Activated CD8-positive, alpha-beta memory T cell treated with anti-CD3 and anti-CD28 coated beads, Interleukin-2, amount 10 ng/mL, durations not matched to agents 7 days and 5 days (primary cell): ENCODE results near the gene LEMD1. TPM values are rescaled to one million over a fixed set of nuclear protein-coding genes. Genes with fewer than 3 reads are reported as not detected.

Experiments
- ATAC-seq: fragments of 150-1000 bp; cut with Tn5 transposase; one replicate; pipeline ENCODE4 v1.10.0; 2021; ENCODE audit warnings: moderate library complexity
- CTCF ChIA-PET: fragments of 350-600 bp; sonication (Branson Sonifier 250); formaldehyde crosslinking; loops from one replicate; lab custom pipeline; 2021; ENCODE audit warnings: antibody characterized with exemption; lab: Charles Lee
- DNase-seq: peaks from one replicate; pipeline ENCODE4 v3.0.0-alpha.2; 2020
- H3K27ac Mint-ChIP-seq: one replicate; pipeline ENCODE4 v1.8.0; 2021; ENCODE audit warnings: mild to moderate bottlenecking, mixed read lengths
- H3K27me3 Mint-ChIP-seq: one replicate; pipeline ENCODE4 v1.8.0; 2021; ENCODE audit warnings: mixed read lengths
- H3K36me3 Mint-ChIP-seq: one replicate; pipeline ENCODE4 v1.8.0; 2021; ENCODE audit warnings: mild to moderate bottlenecking, mixed read lengths
- H3K4me1 Mint-ChIP-seq: one replicate; pipeline ENCODE4 v1.8.0; 2021; ENCODE audit warnings: mixed read lengths
- H3K4me3 Mint-ChIP-seq: one replicate; pipeline ENCODE4 v1.8.0; 2021; ENCODE audit warnings: mild to moderate bottlenecking, moderate library complexity, mixed read lengths
- H3K9me3 Mint-ChIP-seq: one replicate; pipeline ENCODE4 v1.8.0; 2022; ENCODE audit warnings: low read depth, mixed read lengths
- total RNA-seq, 2 experiments: library from RNA; stranded (reverse); gene quantifications; one replicate each; pipeline ENCODE4 v1.2.3, GENCODE V29; 2021

Gene LEMD1
- total RNA-seq, 2 experiments from 2014 or later: 0.54 to 1.8 TPM

- Mint-ChIP-seq H3K9me3 (no peaks in the 10 kb centered on the region), H3K4me1 (no peaks in the 10 kb centered on the region), H3K36me3 (no peaks in the 10 kb centered on the region), H3K27ac (no peak overlapping the region), H3K4me3 (no peak overlapping the region), H3K27me3 (peaks cover 37% of the 10 kb centered on the region)
- no peak for DNase-seq
- ATAC-seq: no peak
- CTCF ChIA-PET: interaction anchor here (1.2 to 4.4 kb wide), 6 partner anchors 11 to 174 kb away, joined by 3 to 21 read pairs (median 6); no protein-coding TSS in a partner anchor
Observed at GRCh38 chr1:205350124-205350523, 71.7 kb downstream of the LEMD1 start.

DNA sequence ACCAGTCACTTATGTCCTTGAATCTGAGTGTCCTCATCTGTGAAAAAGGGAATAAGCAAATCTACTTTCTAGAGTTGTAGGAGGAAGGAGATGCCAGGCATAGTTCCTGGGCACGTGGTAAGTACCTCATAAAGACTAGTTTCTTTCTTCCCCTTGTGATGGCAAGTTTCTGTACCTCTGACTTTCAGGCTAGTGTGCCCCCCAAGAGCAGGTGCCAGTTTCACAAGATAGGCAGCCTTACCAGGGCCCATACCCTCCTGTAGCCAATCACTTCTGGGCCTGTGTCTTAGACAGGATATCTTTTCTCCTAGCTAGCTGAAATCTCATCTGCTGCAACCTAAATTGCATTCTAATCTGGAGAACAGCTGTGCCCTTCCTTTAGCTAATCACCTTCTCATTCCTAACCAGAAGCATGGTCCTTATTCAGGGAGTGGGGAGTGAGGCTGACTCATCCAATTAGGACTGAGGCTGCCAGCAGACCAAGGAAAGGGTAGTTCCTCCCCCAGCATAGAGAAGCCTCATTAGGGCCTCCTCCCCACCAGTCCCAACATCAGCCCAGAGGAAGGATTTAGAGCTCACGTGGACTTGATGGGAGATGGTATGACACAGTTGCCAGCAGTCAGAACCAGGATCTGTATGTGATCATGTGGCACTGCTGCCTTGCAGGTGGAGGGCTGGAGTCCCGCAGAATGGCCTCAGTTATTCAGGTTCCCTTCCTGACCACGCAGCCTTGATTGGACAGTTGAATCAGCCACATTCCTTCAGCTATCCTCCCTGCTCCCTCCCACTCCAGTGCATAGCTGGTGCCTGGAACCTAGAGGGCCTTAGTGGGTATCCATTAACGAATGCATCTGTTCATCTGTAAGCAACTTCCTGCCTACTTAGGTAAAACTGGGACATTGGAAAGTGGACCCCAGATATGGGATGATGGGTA lies 73.0 kb downstream of the LEMD1 start:
- H3K36me3 Mint-ChIP-seq: no peaks in the 10 kb centered on the region

DNA sequence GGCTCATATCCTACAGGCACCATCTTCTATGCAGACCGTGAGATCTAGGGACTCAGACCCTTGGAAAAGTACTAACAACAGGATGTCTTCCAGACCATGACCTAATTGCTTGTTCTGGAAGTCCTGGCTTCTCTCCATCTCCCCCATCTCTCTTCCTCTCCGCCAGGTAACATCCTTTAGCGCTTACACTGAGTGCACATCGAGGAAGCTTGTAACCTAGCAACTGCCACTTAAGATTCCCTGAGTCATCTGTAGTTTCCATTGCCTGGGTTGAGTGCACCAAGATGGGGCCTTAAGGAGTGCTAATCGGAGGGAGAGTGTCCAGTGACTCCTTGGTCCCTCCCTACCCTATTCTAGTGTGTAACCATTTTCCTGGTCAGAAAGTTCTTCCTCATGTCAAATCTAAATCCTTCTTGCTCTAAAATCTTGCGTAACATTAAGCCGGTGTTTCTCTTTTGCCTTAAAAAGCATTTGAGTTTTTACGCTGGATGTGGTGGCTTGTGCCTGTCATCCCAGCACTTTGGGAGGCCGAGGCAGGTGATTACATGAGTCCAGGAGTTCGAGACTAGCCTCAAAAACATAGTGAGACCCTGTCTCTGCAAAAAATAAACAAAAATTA lies 74.8 kb downstream of the LEMD1 start:
- ATAC-seq (no peak), DNase-seq (no peak)
- no peak overlapping the region for H3K4me3 Mint-ChIP-seq
- peaks cover 57% of the 10 kb centered on the region for H3K27me3 Mint-ChIP-seq
- no peak overlapping the region for H3K27ac Mint-ChIP-seq
- H3K36me3 Mint-ChIP-seq: no peaks in the 10 kb centered on the region
- H3K4me1 Mint-ChIP-seq: peaks cover 4% of the 10 kb centered on the region
- CTCF ChIA-PET: interaction anchor here (0.6 to 4.4 kb wide), 3 partner anchors 11 to 141 kb away, joined by 3 to 21 read pairs (median 16); no protein-coding TSS in a partner anchor
- no peaks in the 10 kb centered on the region for H3K9me3 Mint-ChIP-seq

More for the DNA sequence above, 73.0 kb downstream of the LEMD1 start:
- no peak overlapping the region for H3K27ac Mint-ChIP-seq
- H3K27me3 Mint-ChIP-seq: peaks cover 45% of the 10 kb centered on the region
- no peak for ATAC-seq
- DNase-seq: no peak
- H3K4me1 Mint-ChIP-seq: peaks cover 4% of the 10 kb centered on the region
- no peaks in the 10 kb centered on the region for H3K9me3 Mint-ChIP-seq
- CTCF ChIA-PET: interaction anchor here (0.9 to 4.4 kb wide), 5 partner anchors 10 to 176 kb away, joined by 3 to 21 read pairs (median 5); no protein-coding TSS in a partner anchor
- H3K4me3 Mint-ChIP-seq: no peak overlapping the region

DNA sequence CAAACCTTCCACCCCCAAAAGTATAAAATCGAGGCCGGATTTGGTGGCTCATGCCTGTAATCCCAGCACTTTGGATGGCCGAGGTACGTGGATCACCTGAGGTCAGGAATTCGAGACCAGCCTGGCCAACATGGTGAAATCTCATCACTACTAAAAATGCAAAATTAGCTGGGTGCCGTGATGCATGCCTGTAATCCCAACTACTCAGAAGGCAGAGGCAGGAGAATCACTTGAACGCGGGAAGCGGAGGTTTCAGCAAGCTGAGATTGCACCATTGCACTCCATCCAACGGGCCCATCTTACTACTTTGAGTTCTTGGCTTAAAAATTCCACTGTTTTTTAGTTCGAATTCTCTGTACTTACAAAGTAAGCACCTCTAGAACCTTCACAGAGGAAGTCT lies 76.1 kb downstream of the LEMD1 start:
- ATAC-seq: no peak

DNA sequence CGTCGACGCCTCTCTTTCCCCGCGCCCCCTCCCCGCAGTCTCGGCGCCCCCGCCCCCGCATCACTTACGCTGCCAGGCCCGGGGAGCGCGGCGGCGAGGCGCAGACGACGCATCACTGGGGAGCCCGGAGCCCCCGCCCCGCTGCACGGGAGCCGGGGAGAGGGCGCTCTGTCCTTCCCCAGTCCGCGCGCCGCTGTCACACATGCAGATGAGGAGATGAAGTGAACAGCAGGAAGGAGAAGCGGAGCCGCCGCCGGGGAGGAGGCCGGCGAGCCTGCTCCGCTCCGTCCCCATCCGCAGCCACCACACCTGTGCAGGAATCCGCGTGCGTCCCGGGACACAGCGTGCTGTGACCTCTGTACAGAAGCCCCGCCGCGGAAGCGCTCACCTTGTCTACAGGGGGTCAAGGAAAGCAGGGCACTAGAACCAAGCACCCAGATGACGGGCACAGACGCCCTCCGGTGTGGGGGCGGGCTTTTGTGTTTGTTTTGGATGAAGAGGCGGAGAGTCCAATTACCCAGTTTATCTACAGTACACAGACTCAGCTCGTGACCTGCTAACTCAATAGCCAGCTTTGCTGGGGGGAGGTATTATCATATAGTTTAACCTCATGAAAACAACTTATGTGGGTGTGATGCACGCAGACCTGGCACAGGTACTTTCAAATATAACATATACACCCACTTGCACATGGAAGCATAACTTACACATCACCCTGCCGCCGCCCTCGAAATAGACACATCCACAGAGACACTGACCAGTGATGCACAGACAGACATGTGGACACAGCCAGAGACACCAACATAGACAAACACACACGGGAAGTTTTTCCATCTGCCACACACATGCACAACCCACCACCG lies 77.6 kb downstream of the LEMD1 start:
- CTCF ChIA-PET: interaction anchor here (1.3 to 2.9 kb wide), 5 partner anchors 9 to 143 kb away, joined by 3 to 10 read pairs (median 4); no protein-coding TSS in a partner anchor
- Mint-ChIP-seq H3K27me3 (peaks cover 74% of the 10 kb centered on the region), H3K36me3 (peaks cover 1% of the 10 kb centered on the region), H3K4me3 (no peak overlapping the region), H3K9me3 (no peaks in the 10 kb centered on the region), H3K27ac (no peak overlapping the region), H3K4me1 (peaks cover 19% of the 10 kb centered on the region)
- ATAC-seq (peak; percentile 40), DNase-seq (no peak)

More for the DNA sequence above, 76.1 kb downstream of the LEMD1 start:
- CTCF ChIA-PET: interaction anchor here (0.9 to 2.9 kb wide), 6 partner anchors 8 to 141 kb away, joined by 3 to 10 read pairs (median 4); no protein-coding TSS in a partner anchor
- Mint-ChIP-seq H3K36me3 (peaks cover 1% of the 10 kb centered on the region), H3K4me3 (no peak overlapping the region), H3K27ac (no peak overlapping the region), H3K4me1 (peaks cover 5% of the 10 kb centered on the region), H3K27me3 (peaks cover 68% of the 10 kb centered on the region), H3K9me3 (no peaks in the 10 kb centered on the region)
- no peak for DNase-seq

- peaks cover 25% of the 10 kb centered on the region for H3K4me1 Mint-ChIP-seq
- H3K27me3 Mint-ChIP-seq: peaks cover 76% of the 10 kb centered on the region
- no peaks in the 10 kb centered on the region for H3K9me3 Mint-ChIP-seq
- no peak overlapping the region for H3K4me3 Mint-ChIP-seq
- CTCF ChIA-PET: interaction anchor here (2.9 kb wide), 1 partner anchor 70 kb away, joined by 10 read pairs; no protein-coding TSS in a partner anchor
- no peak for DNase-seq
- H3K27ac Mint-ChIP-seq: no peak overlapping the region
- H3K36me3 Mint-ChIP-seq: peaks cover 1% of the 10 kb centered on the region
- no peak for ATAC-seq
Observed at GRCh38 chr1:205343431-205344065, 78.3 kb downstream of the LEMD1 start.

GRCh38 chr1:205342986-205343385 lies 78.9 kb downstream of the LEMD1 start:
- Mint-ChIP-seq H3K4me3 (no peak overlapping the region), H3K27ac (no peak overlapping the region), H3K27me3 (peaks cover 79% of the 10 kb centered on the region), H3K4me1 (peaks cover 25% of the 10 kb centered on the region), H3K9me3 (no peaks in the 10 kb centered on the region), H3K36me3 (peaks cover 1% of the 10 kb centered on the region)
- DNase-seq (no peak), ATAC-seq (no peak)
- CTCF ChIA-PET: interaction anchor here (1.2 kb wide), 1 partner anchor 11 kb away, joined by 3 read pairs; no protein-coding TSS in a partner anchor

- peaks cover 79% of the 10 kb centered on the region for H3K27me3 Mint-ChIP-seq
- DNase-seq (no peak), ATAC-seq (no peak)
- no peak overlapping the region for H3K4me3 Mint-ChIP-seq
- H3K4me1 Mint-ChIP-seq: peaks cover 25% of the 10 kb centered on the region
- H3K36me3 Mint-ChIP-seq: peaks cover 1% of the 10 kb centered on the region
- no peaks in the 10 kb centered on the region for H3K9me3 Mint-ChIP-seq
- CTCF ChIA-PET: interaction anchor here (1.4 to 2.3 kb wide), 4 partner anchors 14 to 183 kb away, joined by 4 to 14 read pairs (median 9); no protein-coding TSS in a partner anchor
- H3K27ac Mint-ChIP-seq: no peak overlapping the region
Observed at GRCh38 chr1:205340676-205341075, 81.2 kb downstream of the LEMD1 start.

DNA sequence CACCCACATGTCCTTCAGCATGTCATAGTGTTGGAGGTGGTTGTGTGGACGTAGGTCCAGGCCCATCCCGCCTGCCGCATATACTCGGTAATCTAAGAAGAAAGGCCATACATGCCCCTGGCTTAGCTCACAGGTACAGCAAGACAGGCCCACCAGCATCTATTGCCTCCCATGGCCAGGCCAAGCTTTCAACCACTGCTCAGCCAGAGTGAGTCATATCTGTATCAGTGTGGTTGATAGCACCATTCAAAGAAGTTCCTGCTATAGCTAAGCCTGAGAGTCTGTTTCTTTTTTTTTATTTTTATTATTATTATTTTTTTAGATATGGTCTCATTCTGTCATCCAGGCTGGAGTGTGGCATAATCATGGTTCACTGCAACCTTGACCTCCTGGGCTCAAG lies 82.1 kb downstream of the LEMD1 start:
- DNase-seq: peak; percentile 78
- Mint-ChIP-seq H3K36me3 (peaks cover 1% of the 10 kb centered on the region), H3K4me3 (no peak overlapping the region), H3K9me3 (no peaks in the 10 kb centered on the region), H3K27ac (no peak overlapping the region), H3K4me1 (peaks cover 25% of the 10 kb centered on the region), H3K27me3 (peaks cover 70% of the 10 kb centered on the region)
- ATAC-seq: peak; percentile 82
- CTCF ChIA-PET: interaction anchor here (1.0 to 2.3 kb wide), 8 partner anchors 10 to 184 kb away, joined by 3 to 14 read pairs (median 6); no protein-coding TSS in a partner anchor

GRCh38 chr1:205339197-205339702 lies 82.6 kb downstream of the LEMD1 start:
- H3K9me3 Mint-ChIP-seq: no peaks in the 10 kb centered on the region
- peaks cover 1% of the 10 kb centered on the region for H3K36me3 Mint-ChIP-seq
- H3K27me3 Mint-ChIP-seq: peaks cover 67% of the 10 kb centered on the region
- H3K4me3 Mint-ChIP-seq: no peak overlapping the region
- H3K27ac Mint-ChIP-seq: no peak overlapping the region
- CTCF ChIA-PET: interaction anchor here (1.0 to 2.3 kb wide), 8 partner anchors 10 to 185 kb away, joined by 3 to 14 read pairs (median 6); no protein-coding TSS in a partner anchor
- ATAC-seq (no peak), DNase-seq (no peak)
- peaks cover 22% of the 10 kb centered on the region for H3K4me1 Mint-ChIP-seq

GRCh38 chr1:205338011-205338410 lies 83.8 kb downstream of the LEMD1 start:
- no peak overlapping the region for H3K27ac Mint-ChIP-seq
- CTCF ChIA-PET: interaction anchor here (1.5 to 29.1 kb wide), 8 partner anchors 11 to 294 kb away, joined by 3 to 1096 read pairs (median 23); partner anchors contain the start of gene NUAK2
- no peak for DNase-seq
- ATAC-seq: no peak
- H3K4me3 Mint-ChIP-seq: no peak overlapping the region
- peaks cover 68% of the 10 kb centered on the region for H3K27me3 Mint-ChIP-seq
- H3K9me3 Mint-ChIP-seq: no peaks in the 10 kb centered on the region
- H3K4me1 Mint-ChIP-seq: peaks cover 21% of the 10 kb centered on the region
- peaks cover 1% of the 10 kb centered on the region for H3K36me3 Mint-ChIP-seq
